RWPE1 (cell line): ENCODE measurements around the gene MAL.

Experiments
- CTCF ChIA-PET: fragments of 350-600 bp; sonication (Branson Sonifier 250); formaldehyde crosslinking; extraction: SDS; loops from one replicate; lab custom pipeline; 2021; lab: Yijun Ruan, JAX
- POLR2A ChIA-PET: fragments of 400-600 bp; formaldehyde crosslinking; extraction: SDS; loops from one replicate; lab custom pipeline; 2020; ENCODE audit warnings: antibody characterized with exemption; ENCODE audit not compliant: low non-redundant PET; lab: Yijun Ruan, JAX
- DNase-seq: peaks from one replicate; pipeline ENCODE4 v3.0.0; 2012; ENCODE audit warnings: low spot score
- H3K27ac ChIP-seq: fragments of 450-650 bp; 2 replicates; pipeline ENCODE4 v1.5.1; 2017
- TF ChIP-seq, protein P1 (sequence below): fragments of 450-650 bp; conservative IDR thresholded peaks from 2 replicates; pipeline ENCODE4 v1.5.1; 2017; ENCODE audit warnings: low read depth, mild to moderate bottlenecking

MAL gene

DNA sequence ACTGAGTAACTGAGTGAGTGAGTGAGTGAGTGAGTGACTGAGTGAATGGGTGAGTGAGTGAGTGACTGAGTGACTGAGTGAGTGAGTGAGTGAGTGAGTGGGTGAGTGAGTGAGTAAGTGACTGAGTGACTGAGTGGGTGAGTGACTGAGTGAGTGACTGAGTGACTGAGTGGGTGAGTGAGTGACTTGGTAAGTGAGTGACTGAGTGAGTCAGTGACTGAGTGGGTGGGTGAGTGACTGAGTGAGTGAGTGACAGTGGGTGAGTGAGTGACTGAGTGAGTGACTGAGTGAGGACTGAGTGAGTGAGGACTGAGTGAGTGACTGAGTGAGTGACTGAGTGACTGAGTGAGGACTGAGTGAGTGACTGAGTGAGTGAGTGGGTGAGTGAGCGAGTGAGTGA is 13.9 kb downstream of the MAL start:
- DNase-seq: no peak
- CTCF ChIA-PET: interaction anchor here (1.3 kb wide), 1 partner anchor 39 kb away, joined by 3 read pairs; no protein-coding TSS in a partner anchor
- no peak overlapping the region for H3K27ac ChIP-seq
- TF ChIP-seq, protein P1, sequence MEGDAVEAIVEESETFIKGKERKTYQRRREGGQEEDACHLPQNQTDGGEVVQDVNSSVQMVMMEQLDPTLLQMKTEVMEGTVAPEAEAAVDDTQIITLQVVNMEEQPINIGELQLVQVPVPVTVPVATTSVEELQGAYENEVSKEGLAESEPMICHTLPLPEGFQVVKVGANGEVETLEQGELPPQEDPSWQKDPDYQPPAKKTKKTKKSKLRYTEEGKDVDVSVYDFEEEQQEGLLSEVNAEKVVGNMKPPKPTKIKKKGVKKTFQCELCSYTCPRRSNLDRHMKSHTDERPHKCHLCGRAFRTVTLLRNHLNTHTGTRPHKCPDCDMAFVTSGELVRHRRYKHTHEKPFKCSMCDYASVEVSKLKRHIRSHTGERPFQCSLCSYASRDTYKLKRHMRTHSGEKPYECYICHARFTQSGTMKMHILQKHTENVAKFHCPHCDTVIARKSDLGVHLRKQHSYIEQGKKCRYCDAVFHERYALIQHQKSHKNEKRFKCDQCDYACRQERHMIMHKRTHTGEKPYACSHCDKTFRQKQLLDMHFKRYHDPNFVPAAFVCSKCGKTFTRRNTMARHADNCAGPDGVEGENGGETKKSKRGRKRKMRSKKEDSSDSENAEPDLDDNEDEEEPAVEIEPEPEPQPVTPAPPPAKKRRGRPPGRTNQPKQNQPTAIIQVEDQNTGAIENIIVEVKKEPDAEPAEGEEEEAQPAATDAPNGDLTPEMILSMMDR: no peak
- POLR2A ChIA-PET: no interaction called here

DNA sequence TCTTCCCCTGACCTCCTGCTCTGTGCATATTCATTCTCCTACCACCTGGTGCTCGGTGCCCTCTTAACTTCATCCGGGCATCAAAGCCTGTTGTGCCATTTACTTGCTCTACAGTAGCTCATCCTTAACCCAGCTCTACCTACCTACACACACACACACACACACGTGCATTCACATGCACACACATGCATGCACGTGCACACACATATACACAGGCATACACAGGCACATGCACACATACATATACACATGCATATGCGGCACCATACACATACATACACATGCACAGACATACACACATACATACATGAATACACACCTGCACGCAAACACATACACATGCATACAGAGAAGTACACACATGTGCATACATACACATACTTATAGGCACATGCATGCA is 14.5 kb downstream of the MAL start:
- no peak overlapping the region for H3K27ac ChIP-seq
- ChIA-PET CTCF (interaction anchor here (0.6 to 1.3 kb wide), 3 partner anchors 17 to 39 kb away, joined by 3 to 4 read pairs (median 3); no protein-coding TSS in a partner anchor), POLR2A (no interaction called here)
- TF ChIP-seq, protein P1: no peak
- DNase-seq: no peak

DNA sequence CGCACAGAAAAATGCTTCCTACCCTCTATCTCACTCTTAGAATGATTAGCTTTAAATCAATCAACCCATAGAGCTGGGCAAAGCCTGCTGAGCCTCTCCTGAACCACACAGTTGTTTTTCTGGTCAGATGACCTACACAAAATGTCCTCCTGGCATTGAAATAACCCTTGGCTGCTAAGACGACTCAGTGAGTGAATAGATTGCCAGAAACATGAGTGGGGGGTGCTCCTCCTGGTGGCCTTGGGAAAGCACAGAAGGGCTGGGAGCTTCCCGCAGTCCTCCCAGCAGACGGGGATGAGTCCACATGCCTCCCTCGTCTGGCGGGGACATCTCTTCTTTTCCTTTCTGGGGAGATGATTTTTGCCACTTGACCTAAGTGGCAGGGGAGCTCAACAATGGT is 14.9 kb downstream of the MAL start:
- CTCF ChIA-PET: interaction anchor here (0.6 to 1.3 kb wide), 4 partner anchors 17 to 39 kb away, joined by 3 to 4 read pairs (median 3); no protein-coding TSS in a partner anchor
- TF ChIP-seq, protein P1: no peak
- POLR2A ChIA-PET: no interaction called here
- no peak for DNase-seq
- no peak overlapping the region for H3K27ac ChIP-seq

DNA sequence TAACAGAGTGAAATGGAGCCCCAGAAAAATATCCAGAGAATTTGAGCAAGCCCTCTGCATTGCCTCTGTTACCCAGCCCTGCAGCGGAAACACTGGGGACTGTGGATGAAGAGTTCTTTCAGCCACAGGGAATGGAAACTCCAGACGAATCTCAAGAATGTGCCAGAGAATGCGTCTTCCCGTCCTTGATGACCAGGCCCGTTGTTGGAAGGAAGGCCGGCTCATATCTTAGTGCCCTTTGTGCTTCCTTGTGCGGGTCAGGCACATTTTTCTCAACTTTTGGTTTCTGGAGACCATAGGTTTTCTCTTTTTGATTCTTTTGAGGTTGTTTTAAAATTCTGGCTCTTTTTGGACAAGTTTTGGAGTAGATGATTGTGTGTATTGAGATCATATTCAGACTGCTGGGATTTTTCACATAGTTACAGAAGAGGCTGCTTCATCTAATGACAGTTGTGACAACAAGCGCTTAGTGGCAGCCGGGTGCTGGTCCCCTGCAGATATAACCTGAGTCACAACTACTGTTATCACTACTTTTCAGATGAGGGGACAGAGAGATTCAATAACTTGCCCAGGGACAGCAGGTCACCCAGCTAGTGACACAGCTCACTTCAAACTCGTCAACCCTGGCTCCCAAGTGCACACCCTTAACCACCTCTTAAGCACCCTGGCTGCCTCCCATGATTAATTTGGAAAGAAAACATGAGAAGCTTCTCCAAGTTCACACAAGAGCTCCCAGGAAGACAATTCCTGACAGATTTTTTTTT is 15.7 kb downstream of the MAL start:
- H3K27ac ChIP-seq: no peak overlapping the region
- DNase-seq: no peak
- TF ChIP-seq, protein P1: no peak
- POLR2A ChIA-PET: no interaction called here
- CTCF ChIA-PET: interaction anchor here (0.8 to 1.1 kb wide), 2 partner anchors 18 to 28 kb away, joined by 3 to 4 read pairs; no protein-coding TSS in a partner anchor

- H3K27ac ChIP-seq: no peak overlapping the region
- CTCF ChIA-PET: no interaction called here
- TF ChIP-seq, protein P1: no peak
- POLR2A ChIA-PET: no interaction called here
- DNase-seq: no peak
These were observed 16.4 kb downstream of the MAL start for GRCh38 chr2:95041824-95042442.

DNA sequence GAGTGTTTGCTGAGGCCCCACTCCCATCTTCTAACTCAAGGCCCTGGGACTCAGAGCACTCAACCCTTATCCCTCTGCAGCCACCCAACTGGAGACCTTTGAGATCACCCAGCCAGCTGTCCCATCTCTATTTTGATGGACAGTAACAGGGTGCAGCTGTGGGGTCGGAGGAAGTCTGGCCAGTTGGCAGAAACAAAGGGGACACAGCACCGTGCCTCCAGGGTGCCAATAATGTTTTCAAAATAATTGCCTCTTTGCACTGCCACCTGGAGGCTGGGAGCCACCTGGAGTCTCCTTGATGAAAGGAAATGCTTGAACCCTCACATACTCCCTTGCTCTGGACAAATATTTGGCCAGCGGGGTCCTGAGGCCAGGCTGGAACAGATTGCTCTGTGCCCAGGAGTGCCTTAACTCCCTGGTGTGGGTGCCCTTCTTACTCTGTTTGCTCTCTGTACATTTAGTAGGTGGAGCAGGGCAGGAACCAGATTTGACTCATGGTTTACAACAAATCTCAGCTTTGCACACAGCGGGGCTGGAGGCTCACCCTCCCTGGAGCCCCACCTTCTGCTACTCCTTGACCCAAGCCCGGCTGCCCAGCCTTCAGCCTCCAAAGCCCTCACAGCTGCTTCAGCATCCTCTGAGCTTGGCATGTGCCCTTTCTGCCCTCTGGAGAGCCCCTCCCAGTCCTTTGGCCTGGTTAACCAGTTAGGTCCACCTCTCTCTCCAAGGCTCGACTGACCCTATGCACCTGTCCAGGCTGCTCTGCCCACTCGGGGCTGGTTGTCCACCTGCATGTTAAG is 17.2 kb downstream of the MAL start:
- CTCF ChIA-PET: interaction anchor here (0.7 to 1.1 kb wide), 4 partner anchors 11 to 56 kb away, joined by 3 to 4 read pairs (median 3); no protein-coding TSS in a partner anchor
- TF ChIP-seq, protein P1: no peak
- POLR2A ChIA-PET: no interaction called here
- DNase-seq: no peak
- no peak overlapping the region for H3K27ac ChIP-seq
